GM12878 (cell line): ENCODE data around the gene ADAMTS17. TPM values are rescaled to one million over a fixed set of nuclear protein-coding genes. Genes with fewer than 3 reads are reported as not detected.

ENCODE experiments used
- ATAC-seq: fragments of 200-7000 bp; cut with Tn5 transposase; 3 replicates; pipeline ENCODE4 v1.9.1; 2020; ENCODE audit warnings: mild to moderate bottlenecking, moderate library complexity
- BruUV-seq: library from RNA; stranded (reverse); fragments of 400-500 nt; replicated peaks from 2 replicates; lab custom pipeline; 2021; lab: Mats Ljungman, UMichigan
- CTCF ChIA-PET: fragments of 300-600 bp; sonication (Branson Sonifier 250); formaldehyde crosslinking; extraction: SDS; loops from one replicate; lab custom pipeline; 2021; ENCODE audit warnings: inconsistent platforms; lab: Yijun Ruan, JAX
- POLR2A ChIA-PET: fragments of 350-600 bp; formaldehyde crosslinking; extraction: SDS; loops from one replicate; lab custom pipeline; 2021; ENCODE audit warnings: inconsistent platforms; lab: Charles Lee
- RAD21 ChIA-PET: fragments of 300-600 bp; sonication (Branson Sonifier 250); formaldehyde crosslinking; loops from one replicate; lab custom pipeline; 2023; ENCODE audit warnings: antibody characterized with exemption; ENCODE audit not compliant: unreplicated experiment; lab: Charles Lee
- SMC1A ChIA-PET: fragments of 300-600 bp; sonication (Branson Sonifier 250); formaldehyde crosslinking; loops from one replicate; lab custom pipeline; 2023; ENCODE audit not compliant: unreplicated experiment, uncharacterized antibody; lab: Charles Lee
- DNase-seq: peaks from one replicate; pipeline ENCODE4 v3.0.0-alpha.2; 2011; ENCODE audit warnings: low read depth, low spot score
- FAIRE-seq: peaks from 3 replicates; lab custom pipeline; 2011; peaks lifted over from hg19 to GRCh38; lab: Jason Lieb, UNC
- H2AFZ ChIP-seq: 2 replicates; pipeline ENCODE4 v1.6.0; 2011; ENCODE audit warnings: low read depth, low read length, control low read depth; ENCODE audit not compliant: control insufficient read depth
- H3K27ac ChIP-seq: 2 replicates; pipeline ENCODE4 v1.5.1; 2011; ENCODE audit warnings: control low read depth; ENCODE audit not compliant: control insufficient read depth, insufficient read depth
- H3K27me3 ChIP-seq, 2 experiments: replicated peaks in 1 of 2; 2 replicates each; pipeline versions ENCODE4 v1.6.0 to v1.6.1; 2011; ENCODE audit warnings: low read length in 1 of 2; ENCODE audit not compliant: control insufficient read depth in 2 of 2, insufficient read depth in 2 of 2
- H3K36me3 ChIP-seq, 2 experiments: 2 replicates each; pipeline ENCODE4 v1.5.1; 2011; ENCODE audit warnings: low read length in 1 of 2; ENCODE audit not compliant: control insufficient read depth in 2 of 2, insufficient read depth in 2 of 2
- H3K4me1 ChIP-seq: 2 replicates; pipeline ENCODE4 v1.6.1; 2011; ENCODE audit warnings: mild to moderate bottlenecking, low read length, moderate library complexity, mixed read lengths; ENCODE audit not compliant: control insufficient read depth, insufficient read depth
- H3K4me2 ChIP-seq: 2 replicates; pipeline ENCODE4 v1.6.0; 2011; ENCODE audit warnings: control low read depth; ENCODE audit not compliant: control insufficient read depth, insufficient read depth
- H3K4me3 ChIP-seq: fragments of 200-600 bp; sonication (generic); 2 replicates; pipeline ENCODE4 v1.5.1; 2016
- H3K79me2 ChIP-seq: 2 replicates; pipeline ENCODE4 v1.6.0; 2011; ENCODE audit warnings: low read length; ENCODE audit not compliant: control insufficient read depth, insufficient read depth
- H3K9ac ChIP-seq: 2 replicates; pipeline ENCODE4 v1.8.0; 2011; ENCODE audit warnings: low read length, control low read depth, mixed read lengths; ENCODE audit not compliant: control insufficient read depth, insufficient read depth
- H3K9me3 ChIP-seq: replicated peaks from 3 replicates; pipeline ENCODE4 v1.5.1; 2011; ENCODE audit warnings: mild to moderate bottlenecking, low read length; ENCODE audit not compliant: control insufficient read depth, insufficient read depth
- H4K20me1 ChIP-seq: 2 replicates; pipeline ENCODE4 v1.6.0; 2011; ENCODE audit not compliant: control insufficient read depth, insufficient read depth
- CBX3 ChIP-seq: fragments of 200-600 bp; sonication (generic); IDR thresholded peaks from 2 replicates; pipeline ENCODE4 v1.6.1; 2016; ENCODE audit warnings: low read depth, borderline replicate concordance
- EP300 ChIP-seq, 2 experiments: fragments of 150-350 bp in 1 of 2; IDR thresholded peaks; 2 replicates each; pipeline ENCODE4 v1.6.1; 2011 to 2012; ENCODE audit warnings: low read depth in 2 of 2, low read length in 2 of 2, borderline replicate concordance in 1 of 2, improper control_type of control experiment in 1 of 2, inconsistent platforms in 1 of 2; ENCODE audit not compliant: control insufficient read depth in 1 of 2
- NFYB ChIP-seq: IDR thresholded peaks from 2 replicates; pipeline ENCODE4 v1.6.1; 2011; ENCODE audit warnings: low read depth, mild to moderate bottlenecking, low read length, improper control_type of control experiment, moderate library complexity; ENCODE audit not compliant: insufficient read depth
- WGBS: methylation state at CpG from one replicate; pipeline ENCODE4 v1.1.6; 2016; ENCODE audit warnings: low lambda C conversion rate; ENCODE audit not compliant: insufficient replicate concordance, insufficient coverage; ENCODE audit errors: missing lambda C conversion rate; 5-methylcytosine and 5-hydroxymethylcytosine counted together
- in situ Hi-C: fragments of 300-500 bp; cut with MboI; formaldehyde crosslinking; loops from 9 replicates; pipeline ENCODE4 v1.14.3; 2018; ENCODE audit warnings: mixed read lengths
- intact Hi-C: fragments of 100-400 bp; cut with micrococcal nuclease; formaldehyde crosslinking; loops from one replicate; pipeline ENCODE4 v1.14.2; 2022; ENCODE audit not compliant: unreplicated experiment
- polyA plus RNA-seq, 11 experiments: library from polyadenylated mRNA; depleted of rRNA in 4 of 11; unstranded in 6 of 11; stranded (reverse) in 5 of 11; fragments of >200 nt; fragmentation: Nextera tagmentation in 4 of 11; fragmentation: Illumina TruSeq in 1 of 11; extraction: Ambion mirVana in 4 of 11; extraction: Trizol in 1 of 11; gene quantifications; 1 replicate in 1 of 11; 2 replicates in 10 of 11; pipeline versions ENCODE4 v1.2.1 to v1.2.3, GENCODE V29; 2011 to 2016; ENCODE audit warnings: inconsistent platforms in 2 of 11, missing spikeins in 2 of 11, low read depth in 1 of 11
- total RNA-seq, 4 experiments: library from RNA; depleted of rRNA in 3 of 4; stranded (reverse); fragments of >200 nt in 3 of 4; fragmentation: Illumina TruSeq in 1 of 4; extraction: Trizol in 1 of 4; gene quantifications; 2 replicates each; pipeline versions ENCODE4 v1.2.1 to v1.2.3, GENCODE V29; 2013 to 2021
- TF ChIP-seq, protein P1 (sequence below): fragments of 450-650 bp; IDR thresholded peaks from 2 replicates; pipeline ENCODE4 v1.6.1; 2017; ENCODE audit warnings: borderline replicate concordance

The ADAMTS17 gene
- total and polyA plus RNA-seq, 10 of the 15 experiments (the other 5 are each of a cell fraction or from before 2014, with no cell fraction given): 0.04 to 0.50 (median 0.10) TPM; not detected in 4

DNA sequence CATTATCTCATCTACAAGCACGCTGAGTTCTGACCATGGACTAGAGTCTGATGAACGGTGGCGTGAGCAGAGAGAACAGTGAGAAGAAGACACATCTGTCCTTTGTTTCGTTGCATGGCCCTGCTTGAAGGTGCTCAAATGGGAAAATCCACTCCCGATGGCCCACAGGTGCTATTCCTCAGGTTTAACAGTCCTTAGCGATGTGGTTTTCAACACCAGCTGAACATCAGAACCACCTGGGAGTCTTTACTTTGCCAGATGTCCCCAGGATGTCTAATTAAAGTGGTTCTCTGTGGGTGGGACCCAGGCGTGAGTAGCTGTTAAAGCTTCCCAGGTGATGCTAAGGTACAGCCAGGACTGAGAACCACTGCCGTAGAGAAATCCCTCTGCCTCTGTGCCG lies 13.0 kb downstream of the ADAMTS17 start:
- Histone ChIP-seq H3K9me3 (no peaks in the 10 kb centered on the region), H3K36me3 (no peaks in the 10 kb centered on the region), H3K79me2 (no peaks in the 10 kb centered on the region), H3K4me3 (no peak overlapping the region), H3K9ac (no peak overlapping the region), H3K27me3 (no peaks in the 10 kb centered on the region), H3K4me2 (no peak overlapping the region), H2AFZ (no peak overlapping the region), H3K4me1 (no peaks in the 10 kb centered on the region), H3K27ac (no peak overlapping the region), H4K20me1 (no peaks in the 10 kb centered on the region)
- ChIA-PET SMC1A (interaction anchor here (1.1 kb wide), 1 partner anchor 92 kb away, joined by 3 read pairs; no protein-coding TSS in a partner anchor), CTCF (interaction anchor here (1.7 kb wide), 1 partner anchor 8 kb away, joined by 5 read pairs; no protein-coding TSS in a partner anchor), RAD21 (no interaction called here), POLR2A (no interaction called here)
- DNase-seq (no peak), FAIRE-seq (no peak), ATAC-seq (no peak)
- TF ChIP-seq EP300 (IDR thresholded peaks at IDR 0.05; ENCODE audit: borderline replicate concordance in 1 of 2, control insufficient read depth in 1 of 2, low read depth in 2 of 2, low read length in 2 of 2): no peak
- WGBS: 41% methylated on average over 9 of the region's 9 CpGs
- intact Hi-C loops (no loop called here), in situ Hi-C loops (no loop called here)
- BruUV-seq: no TSS peak

DNA sequence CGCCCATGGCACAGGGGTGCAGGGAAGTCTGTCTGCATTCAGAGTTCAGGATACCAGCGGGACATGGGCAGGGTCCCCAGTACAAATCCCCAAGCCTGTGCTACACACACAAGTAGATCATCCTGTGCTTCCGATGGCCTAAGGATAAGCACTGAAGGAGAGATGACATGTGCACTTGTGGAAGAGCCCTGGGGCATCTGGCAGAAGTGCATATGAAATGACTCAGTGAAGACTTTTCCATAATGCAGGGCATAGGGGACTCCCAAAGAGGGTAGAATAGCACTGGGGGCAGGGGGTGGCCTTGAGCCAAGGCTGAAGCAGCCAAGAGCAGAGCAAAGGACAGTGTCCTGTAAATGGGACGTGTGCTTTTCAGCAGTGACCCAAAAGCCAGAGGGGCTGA lies 22.9 kb downstream of the ADAMTS17 start:
- 6% methylated on average over 4 of the region's 4 CpGs for WGBS
- in situ Hi-C loops (no loop called here), intact Hi-C loops (no loop called here)
- ChIA-PET POLR2A (no interaction called here), RAD21 (no interaction called here), SMC1A (no interaction called here), CTCF (no interaction called here)
- no TSS peak for BruUV-seq
- H4K20me1 ChIP-seq: no peaks in the 10 kb centered on the region
- TF ChIP-seq, protein P1, sequence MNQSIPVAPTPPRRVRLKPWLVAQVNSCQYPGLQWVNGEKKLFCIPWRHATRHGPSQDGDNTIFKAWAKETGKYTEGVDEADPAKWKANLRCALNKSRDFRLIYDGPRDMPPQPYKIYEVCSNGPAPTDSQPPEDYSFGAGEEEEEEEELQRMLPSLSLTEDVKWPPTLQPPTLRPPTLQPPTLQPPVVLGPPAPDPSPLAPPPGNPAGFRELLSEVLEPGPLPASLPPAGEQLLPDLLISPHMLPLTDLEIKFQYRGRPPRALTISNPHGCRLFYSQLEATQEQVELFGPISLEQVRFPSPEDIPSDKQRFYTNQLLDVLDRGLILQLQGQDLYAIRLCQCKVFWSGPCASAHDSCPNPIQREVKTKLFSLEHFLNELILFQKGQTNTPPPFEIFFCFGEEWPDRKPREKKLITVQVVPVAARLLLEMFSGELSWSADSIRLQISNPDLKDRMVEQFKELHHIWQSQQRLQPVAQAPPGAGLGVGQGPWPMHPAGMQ: no peak
- no peak for TF ChIP-seq CBX3
- no peak for TF ChIP-seq NFYB
- FAIRE-seq (no peak), DNase-seq (no peak), ATAC-seq (no peak)
- no peaks in the 10 kb centered on the region for H3K4me1 ChIP-seq
- H3K9ac ChIP-seq: no peak overlapping the region
- H3K9me3 ChIP-seq: no peaks in the 10 kb centered on the region; the same call in 2 of the 3 replicates
- H3K36me3 ChIP-seq: no peaks in the 10 kb centered on the region
- no peak overlapping the region for H3K4me2 ChIP-seq
- H3K79me2 ChIP-seq: no peaks in the 10 kb centered on the region
- no peak overlapping the region for H3K27ac ChIP-seq
- H3K27me3 ChIP-seq: no peaks in the 10 kb centered on the region
- no peak overlapping the region for H2AFZ ChIP-seq
- H3K4me3 ChIP-seq: no peak overlapping the region
